Measurements from ENCODE around the gene CASS4.

CASS4 gene

GRCh38 chr20:56411759-56412472, at the start of gene CASS4:
Gene CASS4, plus strand, starts transcription at chr20:56412260. Its CDS starts 199 bp downstream, at chr20:56412459.
- DNase-seq (ENCODE audit: low read depth): no peak
- no peak within 1 kb of the TSS for H3K4me3 ChIP-seq (ENCODE audit: low read depth, low read length)
- TF ChIP-seq CTCF (IDR thresholded peaks at IDR 0.05; ENCODE audit: control insufficient read depth, extremely low read depth, insufficient read depth): no peak

GRCh38 chr20:56362833-56363413, 49.1 kb upstream of the CASS4 start:
- no peak for TF ChIP-seq CTCF (IDR thresholded peaks at IDR 0.05; ENCODE audit: control insufficient read depth, extremely low read depth, insufficient read depth)
- no peak overlapping the region for H3K4me3 ChIP-seq (ENCODE audit: low read depth, low read length)
- no peak for DNase-seq (ENCODE audit: low read depth)

- no peak for TF ChIP-seq CTCF (IDR thresholded peaks at IDR 0.05; ENCODE audit: control insufficient read depth, extremely low read depth, insufficient read depth)
- no peak for DNase-seq (ENCODE audit: low read depth)
- no peak overlapping the region for H3K4me3 ChIP-seq (ENCODE audit: low read depth, low read length)
Observed at GRCh38 chr20:56363491-56363890, 48.6 kb upstream of the CASS4 start.

GRCh38 chr20:56368351-56369134, 43.5 kb upstream of the CASS4 start:
- no peak for DNase-seq (ENCODE audit: low read depth)
- no peak overlapping the region for H3K4me3 ChIP-seq (ENCODE audit: low read depth, low read length)
- TF ChIP-seq CTCF (IDR thresholded peaks at IDR 0.05; ENCODE audit: control insufficient read depth, extremely low read depth, insufficient read depth): no peak

- TF ChIP-seq CTCF (IDR thresholded peaks at IDR 0.05; ENCODE audit: control insufficient read depth, extremely low read depth, insufficient read depth): no peak
- no peak for DNase-seq (ENCODE audit: low read depth)
- no peak overlapping the region for H3K4me3 ChIP-seq (ENCODE audit: low read depth, low read length)
Observed at GRCh38 chr20:56369179-56369578, 42.9 kb upstream of the CASS4 start.

- no peak for TF ChIP-seq CTCF (IDR thresholded peaks at IDR 0.05; ENCODE audit: control insufficient read depth, extremely low read depth, insufficient read depth)
- DNase-seq (ENCODE audit: low read depth): no peak
- H3K4me3 ChIP-seq (ENCODE audit: low read depth, low read length): no peak overlapping the region
Observed at GRCh38 chr20:56371977-56372376, 40.1 kb upstream of the CASS4 start.
